ENCODE measurements around the gene ELL.

DNA sequence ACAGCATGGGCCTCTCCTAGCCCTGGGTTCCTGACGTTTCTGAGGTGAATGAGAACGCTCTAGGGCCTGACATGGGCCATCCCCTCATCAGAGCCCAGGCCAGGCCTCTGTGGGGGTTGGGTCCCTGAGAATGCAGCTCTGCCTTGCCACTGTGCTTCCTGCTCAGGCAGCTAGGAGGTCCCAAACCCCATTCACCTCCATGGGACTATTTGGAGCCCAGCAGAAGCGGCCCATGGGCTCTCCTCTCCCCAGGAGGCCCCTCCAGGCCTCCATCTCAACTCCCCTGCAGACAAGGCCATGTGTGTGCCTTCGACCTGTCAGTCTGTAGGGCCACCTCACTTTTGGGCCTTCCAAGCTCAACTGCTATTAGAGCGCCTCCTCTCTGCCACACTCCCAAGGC is 36.9 kb downstream of the ELL start:
- TF ChIP-seq, protein P1, sequence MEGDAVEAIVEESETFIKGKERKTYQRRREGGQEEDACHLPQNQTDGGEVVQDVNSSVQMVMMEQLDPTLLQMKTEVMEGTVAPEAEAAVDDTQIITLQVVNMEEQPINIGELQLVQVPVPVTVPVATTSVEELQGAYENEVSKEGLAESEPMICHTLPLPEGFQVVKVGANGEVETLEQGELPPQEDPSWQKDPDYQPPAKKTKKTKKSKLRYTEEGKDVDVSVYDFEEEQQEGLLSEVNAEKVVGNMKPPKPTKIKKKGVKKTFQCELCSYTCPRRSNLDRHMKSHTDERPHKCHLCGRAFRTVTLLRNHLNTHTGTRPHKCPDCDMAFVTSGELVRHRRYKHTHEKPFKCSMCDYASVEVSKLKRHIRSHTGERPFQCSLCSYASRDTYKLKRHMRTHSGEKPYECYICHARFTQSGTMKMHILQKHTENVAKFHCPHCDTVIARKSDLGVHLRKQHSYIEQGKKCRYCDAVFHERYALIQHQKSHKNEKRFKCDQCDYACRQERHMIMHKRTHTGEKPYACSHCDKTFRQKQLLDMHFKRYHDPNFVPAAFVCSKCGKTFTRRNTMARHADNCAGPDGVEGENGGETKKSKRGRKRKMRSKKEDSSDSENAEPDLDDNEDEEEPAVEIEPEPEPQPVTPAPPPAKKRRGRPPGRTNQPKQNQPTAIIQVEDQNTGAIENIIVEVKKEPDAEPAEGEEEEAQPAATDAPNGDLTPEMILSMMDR (IDR thresholded peaks at IDR 0.05; ENCODE audit: low read depth, low read length): no peak
- TF ChIP-seq EZH2phosphoT487 (IDR thresholded peaks at IDR 0.05; ENCODE audit: low read depth): no peak
